ENCODE results near the gene CDK15. TPM values are rescaled to one million over a fixed set of nuclear protein-coding genes. Genes with fewer than 3 reads are reported as not detected.
"Not testable (repeated sequence)": the region's sequence is repeated elsewhere in the genome, so short reads cannot be mapped to it uniquely, and the experiment has no call there.

CDK15 gene
- total RNA-seq, 1 experiment from 2014 or later: not detected

DNA sequence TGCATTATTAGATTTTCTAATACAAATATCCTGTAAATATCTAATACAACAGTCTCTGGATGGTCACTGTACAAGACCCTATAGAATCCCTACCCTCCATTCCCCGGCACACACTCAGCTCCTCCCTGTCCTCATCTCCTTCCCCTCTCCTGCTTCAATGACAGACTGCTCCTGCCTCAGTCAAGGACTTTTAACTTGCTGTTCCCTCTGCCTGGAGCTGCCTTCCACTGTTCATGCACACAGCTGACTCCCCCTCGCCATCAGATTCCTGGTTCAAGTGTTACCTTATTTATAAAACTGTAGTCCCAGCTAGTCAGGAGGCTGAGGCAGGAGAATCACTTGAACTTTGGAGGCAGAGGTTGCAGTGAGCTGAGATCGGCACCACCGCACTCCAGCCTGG lies 3.3 kb downstream of the CDK15 start:
- Histone ChIP-seq H3K4me2 (ENCODE audit: low read length) (no peak overlapping the region), H3K9me3 (ENCODE audit: control insufficient read depth in 1 of 2, insufficient read depth in 1 of 2, low read depth in 1 of 2, low read length in 2 of 2) (no peaks in the 10 kb centered on the region), H3K79me2 (ENCODE audit: insufficient read depth, low read length) (no peaks in the 10 kb centered on the region), H3K27ac (ENCODE audit: low read depth, low read length) (no peak overlapping the region), H3K4me3 (replicated peaks in 1 of 2; ENCODE audit: low read depth in 1 of 2, low read length in 2 of 2) (no peak overlapping the region), H2AFZ (ENCODE audit: low read depth, low read length, poor library complexity, severe bottlenecking) (no peak overlapping the region), H3K36me3 (ENCODE audit: control insufficient read depth in 1 of 2, insufficient read depth in 2 of 2, low read length in 2 of 2) (no peaks in the 10 kb centered on the region), H4K20me1 (ENCODE audit: insufficient read depth) (no peaks in the 10 kb centered on the region), H3K4me1 (ENCODE audit: control insufficient read depth in 1 of 2, insufficient read depth in 2 of 2, low read length in 2 of 2) (no peaks in the 10 kb centered on the region), H3K9ac (ENCODE audit: low read length) (no peak overlapping the region), H3K27me3 (ENCODE audit: insufficient read depth, low read length) (no peaks in the 10 kb centered on the region), H3K9me2 (ENCODE audit: insufficient read depth) (no peaks in the 10 kb centered on the region)
- RAD21 ChIA-PET (ENCODE audit: low non-redundant PET in 1 of 2, low total read pairs in 2 of 2, uncharacterized antibody in 2 of 2, unreplicated experiment in 2 of 2): no interaction called here
- ATAC-seq (no peak), DNase-seq (ENCODE audit: low read depth, low spot score) (no peak)
- no TSS peak for BruUV-seq (replicated peaks)
- TF ChIP-seq, protein P1, sequence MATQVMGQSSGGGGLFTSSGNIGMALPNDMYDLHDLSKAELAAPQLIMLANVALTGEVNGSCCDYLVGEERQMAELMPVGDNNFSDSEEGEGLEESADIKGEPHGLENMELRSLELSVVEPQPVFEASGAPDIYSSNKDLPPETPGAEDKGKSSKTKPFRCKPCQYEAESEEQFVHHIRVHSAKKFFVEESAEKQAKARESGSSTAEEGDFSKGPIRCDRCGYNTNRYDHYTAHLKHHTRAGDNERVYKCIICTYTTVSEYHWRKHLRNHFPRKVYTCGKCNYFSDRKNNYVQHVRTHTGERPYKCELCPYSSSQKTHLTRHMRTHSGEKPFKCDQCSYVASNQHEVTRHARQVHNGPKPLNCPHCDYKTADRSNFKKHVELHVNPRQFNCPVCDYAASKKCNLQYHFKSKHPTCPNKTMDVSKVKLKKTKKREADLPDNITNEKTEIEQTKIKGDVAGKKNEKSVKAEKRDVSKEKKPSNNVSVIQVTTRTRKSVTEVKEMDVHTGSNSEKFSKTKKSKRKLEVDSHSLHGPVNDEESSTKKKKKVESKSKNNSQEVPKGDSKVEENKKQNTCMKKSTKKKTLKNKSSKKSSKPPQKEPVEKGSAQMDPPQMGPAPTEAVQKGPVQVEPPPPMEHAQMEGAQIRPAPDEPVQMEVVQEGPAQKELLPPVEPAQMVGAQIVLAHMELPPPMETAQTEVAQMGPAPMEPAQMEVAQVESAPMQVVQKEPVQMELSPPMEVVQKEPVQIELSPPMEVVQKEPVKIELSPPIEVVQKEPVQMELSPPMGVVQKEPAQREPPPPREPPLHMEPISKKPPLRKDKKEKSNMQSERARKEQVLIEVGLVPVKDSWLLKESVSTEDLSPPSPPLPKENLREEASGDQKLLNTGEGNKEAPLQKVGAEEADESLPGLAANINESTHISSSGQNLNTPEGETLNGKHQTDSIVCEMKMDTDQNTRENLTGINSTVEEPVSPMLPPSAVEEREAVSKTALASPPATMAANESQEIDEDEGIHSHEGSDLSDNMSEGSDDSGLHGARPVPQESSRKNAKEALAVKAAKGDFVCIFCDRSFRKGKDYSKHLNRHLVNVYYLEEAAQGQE (IDR thresholded peaks at IDR 0.05; ENCODE audit: low read depth): no peak
- TF ChIP-seq POLR2AphosphoS5 (IDR thresholded peaks at IDR 0.05; ENCODE audit: low read depth, low read length) (no peak), POLR2A (IDR thresholded peaks at IDR 0.05; ENCODE audit: borderline replicate concordance, extremely low read depth, insufficient read depth, insufficient read length) (no peak), FOSL1 (IDR thresholded peaks at IDR 0.05; ENCODE audit: low read depth) (no peak), EZH2 (IDR thresholded peaks at IDR 0.05) (no peak), CBX3 (IDR thresholded peaks at IDR 0.05; ENCODE audit: low read depth) (no peak), ELF1 (IDR thresholded peaks at IDR 0.05; ENCODE audit: borderline replicate concordance, low read depth) (no peak), EZH2phosphoT487 (IDR thresholded peaks at IDR 0.05; ENCODE audit: borderline replicate concordance) (no peak)
- TF ChIP-seq, protein P2, sequence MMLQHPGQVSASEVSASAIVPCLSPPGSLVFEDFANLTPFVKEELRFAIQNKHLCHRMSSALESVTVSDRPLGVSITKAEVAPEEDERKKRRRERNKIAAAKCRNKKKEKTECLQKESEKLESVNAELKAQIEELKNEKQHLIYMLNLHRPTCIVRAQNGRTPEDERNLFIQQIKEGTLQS (IDR thresholded peaks at IDR 0.05): no peak
- TF ChIP-seq, protein P3, sequence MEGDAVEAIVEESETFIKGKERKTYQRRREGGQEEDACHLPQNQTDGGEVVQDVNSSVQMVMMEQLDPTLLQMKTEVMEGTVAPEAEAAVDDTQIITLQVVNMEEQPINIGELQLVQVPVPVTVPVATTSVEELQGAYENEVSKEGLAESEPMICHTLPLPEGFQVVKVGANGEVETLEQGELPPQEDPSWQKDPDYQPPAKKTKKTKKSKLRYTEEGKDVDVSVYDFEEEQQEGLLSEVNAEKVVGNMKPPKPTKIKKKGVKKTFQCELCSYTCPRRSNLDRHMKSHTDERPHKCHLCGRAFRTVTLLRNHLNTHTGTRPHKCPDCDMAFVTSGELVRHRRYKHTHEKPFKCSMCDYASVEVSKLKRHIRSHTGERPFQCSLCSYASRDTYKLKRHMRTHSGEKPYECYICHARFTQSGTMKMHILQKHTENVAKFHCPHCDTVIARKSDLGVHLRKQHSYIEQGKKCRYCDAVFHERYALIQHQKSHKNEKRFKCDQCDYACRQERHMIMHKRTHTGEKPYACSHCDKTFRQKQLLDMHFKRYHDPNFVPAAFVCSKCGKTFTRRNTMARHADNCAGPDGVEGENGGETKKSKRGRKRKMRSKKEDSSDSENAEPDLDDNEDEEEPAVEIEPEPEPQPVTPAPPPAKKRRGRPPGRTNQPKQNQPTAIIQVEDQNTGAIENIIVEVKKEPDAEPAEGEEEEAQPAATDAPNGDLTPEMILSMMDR (IDR thresholded peaks at IDR 0.05 in 2 of 3, conservative IDR thresholded peaks at IDR 0.05 in 1 of 3; ENCODE audit: borderline replicate concordance in 1 of 3, insufficient read depth in 1 of 3, low read depth in 2 of 3, low read length in 2 of 3): no peak
- TF ChIP-seq, protein P4, sequence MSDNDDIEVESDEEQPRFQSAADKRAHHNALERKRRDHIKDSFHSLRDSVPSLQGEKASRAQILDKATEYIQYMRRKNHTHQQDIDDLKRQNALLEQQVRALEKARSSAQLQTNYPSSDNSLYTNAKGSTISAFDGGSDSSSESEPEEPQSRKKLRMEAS (IDR thresholded peaks at IDR 0.05): no peak
- intact Hi-C loops (cut with micrococcal nuclease): no loop called here
- CTCF ChIA-PET: no interaction called here
- POLR2A ChIA-PET: no interaction called here

DNA sequence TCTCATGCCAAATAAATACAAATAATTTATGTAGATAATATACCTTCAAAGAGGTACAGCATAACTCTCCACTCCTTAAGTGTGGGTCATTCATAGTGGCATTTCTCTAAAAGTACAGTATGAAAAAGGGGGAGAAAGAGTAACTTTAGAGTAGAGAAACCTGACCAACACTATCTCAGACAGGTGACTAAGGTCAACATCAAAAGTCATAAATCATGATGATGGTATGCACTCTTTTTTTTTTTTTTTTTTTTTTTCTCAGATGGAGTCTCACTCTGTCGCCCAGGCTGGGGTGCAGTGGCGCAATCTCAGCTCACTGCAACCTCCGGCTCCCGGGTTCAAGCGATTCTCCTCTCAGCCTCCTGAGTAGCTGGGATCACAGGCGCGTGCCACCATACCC lies 4.3 kb downstream of the CDK15 start:
- H2AFZ ChIP-seq (ENCODE audit: low read depth, low read length, poor library complexity, severe bottlenecking); H3K4me1 ChIP-seq (ENCODE audit: control insufficient read depth in 1 of 2, insufficient read depth in 2 of 2, low read length in 2 of 2); RAD21 ChIA-PET (ENCODE audit: low non-redundant PET in 1 of 2, low total read pairs in 2 of 2, uncharacterized antibody in 2 of 2, unreplicated experiment in 2 of 2); H3K4me3 ChIP-seq (replicated peaks in 1 of 2; ENCODE audit: low read depth in 1 of 2, low read length in 2 of 2); DNase-seq (ENCODE audit: low read depth, low spot score); CTCF ChIA-PET; H3K27me3 ChIP-seq (ENCODE audit: insufficient read depth, low read length); ATAC-seq; H3K9me3 ChIP-seq (ENCODE audit: control insufficient read depth in 1 of 2, insufficient read depth in 1 of 2, low read depth in 1 of 2, low read length in 2 of 2); H3K27ac ChIP-seq (ENCODE audit: low read depth, low read length); H3K4me2 ChIP-seq (ENCODE audit: low read length); H3K79me2 ChIP-seq (ENCODE audit: insufficient read depth, low read length); H3K9ac ChIP-seq (ENCODE audit: low read length); intact Hi-C loops (cut with micrococcal nuclease); H3K36me3 ChIP-seq (ENCODE audit: control insufficient read depth in 1 of 2, insufficient read depth in 2 of 2, low read length in 2 of 2); POLR2A ChIA-PET; BruUV-seq (replicated peaks); H3K9me2 ChIP-seq (ENCODE audit: insufficient read depth); H4K20me1 ChIP-seq (ENCODE audit: insufficient read depth): not testable (repeated sequence)

Data from HCT116 (cell line).